Stimulated activated effector memory CD8-positive, alpha-beta T cell treated with anti-CD3 and anti-CD28 coated beads, Interleukin-12 subunit alpha, Interleukin-12 subunit beta, amount 100 ng/mL, for 72 hours (primary cell): ENCODE data around the gene PLEKHD1.

ENCODE experiments used
- ATAC-seq: fragments of 150-1000 bp; cut with Tn5 transposase; 2 replicates; pipeline ENCODE4 v1.10.0; 2021
- DNase-seq, 2 donors: peaks; one replicate each; pipeline ENCODE4 v3.0.0; 2021 to 2022; ENCODE audit warnings: low spot score in 2 of 2
- H3K27ac Mint-ChIP-seq: one replicate; pipeline ENCODE4 v1.8.0; 2022; ENCODE audit warnings: mild to moderate bottlenecking, mixed read lengths
- H3K36me3 Mint-ChIP-seq: one replicate; pipeline ENCODE4 v1.8.0; 2022; ENCODE audit warnings: mild to moderate bottlenecking, mixed read lengths
- H3K4me1 Mint-ChIP-seq: one replicate; pipeline ENCODE4 v1.8.0; 2022; ENCODE audit warnings: mixed read lengths
- H3K4me3 Mint-ChIP-seq: one replicate; pipeline ENCODE4 v1.8.0; 2022; ENCODE audit warnings: mild to moderate bottlenecking, mixed read lengths
- H3K9me3 Mint-ChIP-seq: one replicate; pipeline ENCODE4 v1.8.0; 2022; ENCODE audit warnings: mixed read lengths

Gene PLEKHD1

DNA sequence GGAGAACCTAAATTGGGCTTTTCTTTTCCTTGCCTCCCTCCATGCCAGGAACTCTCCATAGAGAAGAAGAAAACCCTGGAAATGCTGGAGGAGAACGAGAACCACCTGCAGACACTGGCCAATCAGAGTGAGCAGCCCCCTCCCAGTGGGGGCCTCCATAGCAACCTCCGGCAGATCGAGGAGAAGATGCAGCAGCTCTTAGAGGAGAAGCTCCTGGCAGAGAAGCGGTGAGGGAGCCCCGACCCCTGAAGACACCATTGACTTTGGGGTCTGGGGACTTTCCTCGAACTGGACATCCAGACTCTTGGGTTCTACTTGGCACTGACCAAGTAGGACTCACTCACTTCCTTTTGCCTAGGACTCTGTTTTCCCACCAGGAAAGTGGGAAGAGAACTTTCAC is 41.4 kb downstream of the PLEKHD1 start:
- Mint-ChIP-seq H3K4me3 (no peak overlapping the region), H3K27ac (no peak overlapping the region), H3K4me1 (no peaks in the 10 kb centered on the region), H3K36me3 (no peaks in the 10 kb centered on the region), H3K9me3 (no peaks in the 10 kb centered on the region)
- no peak for DNase-seq
- no peak for ATAC-seq

GRCh38 chr14:69527635-69528034 is 43.1 kb downstream of the PLEKHD1 start:
- Mint-ChIP-seq H3K4me1 (no peaks in the 10 kb centered on the region), H3K4me3 (no peak overlapping the region), H3K36me3 (no peaks in the 10 kb centered on the region), H3K27ac (no peak overlapping the region), H3K9me3 (no peaks in the 10 kb centered on the region)
- ATAC-seq (no peak), DNase-seq (no peak)

- DNase-seq (no peak), ATAC-seq (no peak)
- Mint-ChIP-seq H3K36me3 (no peaks in the 10 kb centered on the region), H3K27ac (no peak overlapping the region), H3K9me3 (no peaks in the 10 kb centered on the region), H3K4me1 (no peaks in the 10 kb centered on the region), H3K4me3 (no peak overlapping the region)
Measured at GRCh38 chr14:69528143-69528542, 43.6 kb downstream of the PLEKHD1 start.

DNA sequence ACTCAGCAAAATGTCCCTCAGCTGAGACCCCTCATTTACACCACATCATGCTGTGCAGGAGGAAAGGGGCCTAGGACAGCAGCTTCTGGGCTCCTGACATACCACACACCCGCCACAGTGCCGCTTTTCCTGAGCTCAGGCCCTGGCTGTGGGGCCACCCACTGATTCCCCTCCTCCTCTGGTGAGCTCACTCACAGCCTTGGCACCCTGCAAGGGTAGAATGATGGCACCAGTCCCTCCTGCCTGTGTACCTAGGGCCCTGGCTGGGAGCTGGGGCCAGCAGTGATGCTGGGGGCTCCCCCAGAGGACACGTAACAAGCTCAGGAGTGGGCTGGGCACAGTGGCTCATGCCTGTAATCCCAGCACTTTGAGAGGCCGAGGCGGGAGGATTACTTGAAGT is 44.4 kb downstream of the PLEKHD1 start:
- no peaks in the 10 kb centered on the region for H3K9me3 Mint-ChIP-seq
- no peak overlapping the region for H3K4me3 Mint-ChIP-seq
- DNase-seq, result no peak
- no peaks in the 10 kb centered on the region for H3K36me3 Mint-ChIP-seq
- no peak overlapping the region for H3K27ac Mint-ChIP-seq
- no peak for ATAC-seq
- H3K4me1 Mint-ChIP-seq, result no peaks in the 10 kb centered on the region

GRCh38 chr14:69529563-69529962 is 45.0 kb downstream of the PLEKHD1 start:
- H3K4me3 Mint-ChIP-seq, result no peak overlapping the region
- ATAC-seq, result no peak
- H3K9me3 Mint-ChIP-seq, result no peaks in the 10 kb centered on the region
- no peak for DNase-seq
- no peaks in the 10 kb centered on the region for H3K4me1 Mint-ChIP-seq
- no peaks in the 10 kb centered on the region for H3K36me3 Mint-ChIP-seq
- H3K27ac Mint-ChIP-seq, result no peak overlapping the region

DNA sequence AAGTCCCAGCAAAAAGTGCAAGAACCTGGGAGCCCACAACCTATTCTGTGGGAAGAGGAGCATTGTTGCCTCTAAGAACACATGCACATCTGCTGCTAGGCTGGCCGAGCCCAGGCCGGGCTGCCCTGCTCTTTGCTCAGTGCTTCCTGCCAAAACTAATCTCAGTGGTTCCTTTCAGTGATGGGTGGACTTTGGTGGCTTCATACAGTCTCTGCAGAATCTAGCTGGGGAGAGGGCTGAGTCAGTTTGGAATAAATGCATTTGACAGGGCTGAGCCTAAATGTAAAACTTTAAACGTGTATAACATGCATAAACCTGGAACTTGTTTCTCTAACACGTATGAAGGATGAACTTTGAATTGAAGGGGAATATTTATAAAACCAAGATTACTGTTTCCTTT is 45.6 kb downstream of the PLEKHD1 start:
- Mint-ChIP-seq H3K9me3 (no peaks in the 10 kb centered on the region), H3K4me1 (no peaks in the 10 kb centered on the region), H3K27ac (no peak overlapping the region), H3K36me3 (no peaks in the 10 kb centered on the region), H3K4me3 (no peak overlapping the region)
- ATAC-seq (no peak), DNase-seq (no peak)

DNA sequence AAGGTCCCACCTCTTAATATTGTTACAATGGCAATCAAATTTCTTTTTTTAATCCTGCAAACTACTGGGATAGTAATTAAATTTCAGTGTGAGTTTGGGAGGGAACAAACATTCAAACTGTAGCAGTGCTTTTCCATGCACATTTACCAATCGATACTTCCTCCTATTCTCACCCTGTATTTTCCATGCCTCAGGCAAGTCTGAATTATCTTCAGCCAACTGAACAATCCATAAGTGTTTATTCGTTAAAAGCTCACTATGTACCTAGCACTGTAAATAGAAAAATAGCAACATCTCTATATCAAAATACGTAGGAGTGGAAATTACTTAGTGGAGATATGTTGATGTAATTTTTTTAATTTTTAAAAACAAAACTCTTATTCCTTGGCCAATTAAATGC is 46.6 kb downstream of the PLEKHD1 start:
- Mint-ChIP-seq H3K4me1 (no peaks in the 10 kb centered on the region), H3K9me3 (no peaks in the 10 kb centered on the region), H3K4me3 (no peak overlapping the region), H3K36me3 (no peaks in the 10 kb centered on the region), H3K27ac (no peak overlapping the region)
- ATAC-seq, result no peak
- no peak for DNase-seq

DNA sequence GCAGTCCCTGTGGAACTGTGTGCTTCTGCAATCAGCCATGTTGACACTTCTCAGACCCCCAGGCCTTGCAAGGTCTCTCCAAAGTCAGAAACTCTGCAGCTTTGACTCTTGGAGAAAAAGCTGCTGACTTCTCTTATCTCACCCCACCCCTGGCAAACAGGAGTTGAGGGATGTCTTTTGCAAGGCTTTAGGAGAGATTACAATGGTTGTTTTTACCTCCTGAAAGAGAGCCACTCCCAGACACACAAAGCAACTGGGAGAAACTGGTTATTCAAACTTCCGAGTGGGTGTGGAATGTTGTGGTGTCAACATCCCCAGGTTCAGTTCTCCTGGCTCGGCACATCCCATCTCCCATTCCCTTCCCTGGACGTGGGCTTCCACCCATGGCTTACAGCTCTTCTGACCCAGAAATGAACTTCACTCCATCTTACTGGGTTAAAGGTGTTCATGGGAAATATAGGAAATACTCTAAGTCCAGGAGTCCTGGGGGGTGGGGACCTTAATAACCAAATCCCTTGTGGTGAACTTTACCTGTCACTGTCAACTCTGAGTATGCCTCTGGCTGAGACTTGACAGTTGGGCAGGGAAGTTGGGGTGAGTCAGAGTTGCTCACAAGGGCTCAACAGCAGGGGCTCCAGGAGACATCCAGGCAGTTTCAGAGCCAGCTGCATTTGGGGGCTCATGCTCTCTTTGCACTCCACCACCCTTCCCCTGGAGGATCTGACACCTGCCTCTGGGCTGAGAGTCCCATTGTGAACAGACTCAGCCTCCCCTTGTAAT is 48.2 kb downstream of the PLEKHD1 start:
- ATAC-seq, result no peak
- Mint-ChIP-seq H3K9me3 (no peaks in the 10 kb centered on the region), H3K4me1 (no peaks in the 10 kb centered on the region), H3K27ac (no peak overlapping the region), H3K36me3 (no peaks in the 10 kb centered on the region), H3K4me3 (no peak overlapping the region)
- no peak for DNase-seq

GRCh38 chr14:69535230-69535848 is 50.8 kb downstream of the PLEKHD1 start:
- Mint-ChIP-seq H3K36me3 (no peaks in the 10 kb centered on the region), H3K4me3 (no peak overlapping the region), H3K4me1 (no peaks in the 10 kb centered on the region), H3K9me3 (no peaks in the 10 kb centered on the region), H3K27ac (no peak overlapping the region)
- no peak for DNase-seq
- ATAC-seq, result no peak

DNA sequence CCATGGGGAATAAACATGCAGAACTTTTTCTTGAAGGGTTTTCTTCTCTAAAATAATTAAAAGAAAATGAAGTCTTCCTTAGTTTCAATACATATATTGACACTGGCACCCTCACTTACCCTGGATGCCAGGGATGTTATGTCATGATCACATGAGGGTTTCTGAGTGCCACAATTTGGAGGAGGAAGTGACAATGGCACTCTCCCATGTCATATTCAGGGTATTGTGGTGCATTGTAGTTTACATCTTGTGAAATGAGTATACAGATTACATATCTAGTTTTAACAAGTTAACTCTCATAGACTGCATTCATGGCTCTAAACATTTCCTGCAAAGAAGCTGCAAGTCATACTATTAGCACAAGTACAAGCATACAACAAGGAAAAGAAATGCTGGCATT is 52.4 kb downstream of the PLEKHD1 start:
- Mint-ChIP-seq H3K36me3 (no peaks in the 10 kb centered on the region), H3K9me3 (no peaks in the 10 kb centered on the region), H3K4me1 (no peaks in the 10 kb centered on the region), H3K4me3 (no peak overlapping the region), H3K27ac (no peak overlapping the region)
- DNase-seq (no peak), ATAC-seq (peak; percentile 58)

DNA sequence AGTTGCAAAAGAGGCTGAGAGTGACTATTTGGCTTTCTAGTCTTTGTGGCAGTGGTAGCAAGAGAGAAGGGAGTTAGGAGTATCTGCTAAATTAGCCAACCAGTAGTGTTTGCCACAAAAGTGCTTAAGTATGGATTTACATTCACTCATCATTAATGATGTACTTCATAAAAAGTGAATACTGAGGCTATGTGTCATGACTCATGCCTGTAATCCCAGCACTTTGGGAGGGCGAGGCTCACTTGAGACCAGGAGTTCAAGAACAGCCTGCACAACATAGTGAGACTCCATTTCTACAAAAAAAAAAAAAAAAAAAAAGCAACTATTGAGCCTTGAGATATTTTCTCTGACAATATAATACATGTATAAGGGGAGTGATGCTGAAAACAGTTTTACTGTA is 53.4 kb downstream of the PLEKHD1 start:
- Mint-ChIP-seq H3K36me3 (no peaks in the 10 kb centered on the region), H3K4me3 (no peak overlapping the region), H3K27ac (no peak overlapping the region), H3K9me3 (no peaks in the 10 kb centered on the region), H3K4me1 (peaks cover under 1% of the 10 kb centered on the region)
- no peak for ATAC-seq
- DNase-seq, result no peak

DNA sequence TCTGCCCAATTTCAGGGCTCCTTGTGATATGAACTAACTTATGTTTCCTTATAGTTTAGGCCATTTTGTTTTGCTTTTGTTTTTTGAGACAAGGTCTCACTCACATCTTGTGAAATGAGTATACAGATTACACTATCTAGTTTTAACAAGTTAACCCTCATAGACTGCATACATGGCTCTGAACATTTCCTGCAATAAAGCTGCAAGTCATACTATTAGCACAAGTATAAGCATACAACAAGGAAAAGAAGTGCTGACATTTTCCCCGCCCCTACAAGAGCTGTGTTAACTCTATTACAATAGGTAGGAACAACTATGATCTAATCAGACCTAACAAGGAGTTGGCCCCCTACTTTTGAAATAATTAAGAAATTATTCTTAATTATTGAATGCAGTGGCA is 54.2 kb downstream of the PLEKHD1 start:
- Mint-ChIP-seq H3K9me3 (no peaks in the 10 kb centered on the region), H3K27ac (no peak overlapping the region), H3K36me3 (peaks cover 2% of the 10 kb centered on the region), H3K4me3 (no peak overlapping the region), H3K4me1 (peaks cover 9% of the 10 kb centered on the region)
- ATAC-seq (no peak), DNase-seq (no peak)

GRCh38 chr14:69539631-69540410 is 55.3 kb downstream of the PLEKHD1 start:
- Mint-ChIP-seq H3K27ac (no peak overlapping the region), H3K4me1 (peaks cover 18% of the 10 kb centered on the region), H3K4me3 (no peak overlapping the region), H3K9me3 (no peaks in the 10 kb centered on the region), H3K36me3 (peaks cover 4% of the 10 kb centered on the region)
- DNase-seq (no peak), ATAC-seq (no peak)

GRCh38 chr14:69540654-69541335 is 56.3 kb downstream of the PLEKHD1 start:
- DNase-seq, result no peak
- Mint-ChIP-seq H3K9me3 (no peaks in the 10 kb centered on the region), H3K36me3 (peaks cover 4% of the 10 kb centered on the region), H3K4me1 (peaks cover 18% of the 10 kb centered on the region), H3K27ac (no peak overlapping the region), H3K4me3 (no peak overlapping the region)
- ATAC-seq, result no peak

DNA sequence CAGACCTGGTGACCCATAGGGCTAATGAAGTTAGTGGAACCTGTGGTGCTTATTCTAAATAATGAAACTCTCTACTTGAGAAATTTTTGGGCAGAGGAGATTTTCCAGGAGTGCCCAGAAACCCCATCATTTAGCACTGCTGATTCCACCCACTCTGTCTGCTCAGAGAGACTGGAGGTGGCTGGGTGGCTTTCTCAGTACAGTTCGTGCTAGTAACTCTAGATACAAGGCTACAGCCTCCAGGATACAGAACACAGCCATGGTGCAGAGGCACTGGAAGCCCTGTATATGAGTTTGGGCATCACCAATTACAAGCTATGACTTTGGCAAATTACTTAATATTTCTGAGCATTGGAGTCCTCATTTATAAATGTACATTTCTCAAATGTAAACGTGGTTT is 57.8 kb downstream of the PLEKHD1 start:
- peaks cover 18% of the 10 kb centered on the region for H3K4me1 Mint-ChIP-seq
- DNase-seq (no peak), ATAC-seq (no peak)
- no peaks in the 10 kb centered on the region for H3K9me3 Mint-ChIP-seq
- H3K27ac Mint-ChIP-seq, result no peak overlapping the region
- H3K4me3 Mint-ChIP-seq, result no peak overlapping the region
- peaks cover 4% of the 10 kb centered on the region for H3K36me3 Mint-ChIP-seq
